Mesendoderm (in vitro differentiated cells): Measurements from ENCODE around the gene CSNK1G1.

Experiments
- DNase-seq: peaks from one replicate; pipeline ENCODE4 v3.0.0; 2013
- H2AK5ac ChIP-seq: 2 replicates; pipeline ENCODE4 v1.6.1; 2013; ENCODE audit warnings: low read length, inconsistent platforms
- H2BK120ac ChIP-seq: 2 replicates; pipeline ENCODE4 v1.6.1; 2013; ENCODE audit warnings: low read depth, mild to moderate bottlenecking, low read length, moderate library complexity, mixed read lengths
- H2BK15ac ChIP-seq: replicated peaks from 2 replicates; pipeline ENCODE4 v1.6.1; 2013; ENCODE audit warnings: low read depth, mild to moderate bottlenecking, moderate library complexity
- H2BK5ac ChIP-seq: 2 replicates; pipeline ENCODE4 v1.6.1; 2013; ENCODE audit warnings: low read length, inconsistent platforms
- H3K18ac ChIP-seq: 2 replicates; pipeline ENCODE4 v1.6.1; 2013; ENCODE audit warnings: mild to moderate bottlenecking, low read length, mixed read lengths
- H3K23ac ChIP-seq: one replicate; pipeline ENCODE4 v1.6.1; 2013; ENCODE audit warnings: low read length
- H3K27ac ChIP-seq: 2 replicates; pipeline ENCODE4 v1.5.1; 2013; ENCODE audit warnings: low read depth, mild to moderate bottlenecking, inconsistent platforms, low read length, moderate library complexity
- H3K27me3 ChIP-seq: 2 replicates; pipeline ENCODE4 v1.6.1; 2013; ENCODE audit warnings: low read length, control low read depth, mild to moderate bottlenecking, inconsistent platforms; ENCODE audit not compliant: insufficient read depth, poor library complexity
- H3K36me3 ChIP-seq: 2 replicates; pipeline ENCODE4 v1.6.1; 2013; ENCODE audit warnings: low read length, inconsistent platforms; ENCODE audit not compliant: control insufficient read depth, insufficient read depth
- H3K4ac ChIP-seq: one replicate; pipeline ENCODE4 v1.6.1; 2013; ENCODE audit warnings: low read depth, mild to moderate bottlenecking, low read length, moderate library complexity
- H3K4me1 ChIP-seq: 2 replicates; pipeline ENCODE4 v1.6.1; 2013; ENCODE audit warnings: low read depth, low read length, inconsistent platforms; ENCODE audit not compliant: control insufficient read depth
- H3K4me2 ChIP-seq: 2 replicates; pipeline ENCODE4 v1.6.1; 2013; ENCODE audit warnings: low read length
- H3K4me3 ChIP-seq: 2 replicates; pipeline ENCODE4 v1.5.1; 2013; ENCODE audit warnings: mild to moderate bottlenecking, low read length
- H3K56ac ChIP-seq: one replicate; pipeline ENCODE4 v1.6.1; 2013; ENCODE audit warnings: low read length
- H3K79me1 ChIP-seq: 2 replicates; pipeline ENCODE4 v1.6.1; 2013; ENCODE audit warnings: low read length, inconsistent platforms
- H3K79me2 ChIP-seq: 2 replicates; pipeline ENCODE4 v1.6.1; 2013; ENCODE audit warnings: mild to moderate bottlenecking, low read length; ENCODE audit not compliant: control insufficient read depth, insufficient read depth
- H3K9ac ChIP-seq: 2 replicates; pipeline ENCODE4 v1.6.1; 2013; ENCODE audit warnings: low read length, inconsistent platforms
- H4K5ac ChIP-seq: one replicate; pipeline ENCODE4 v1.6.1; 2013; ENCODE audit warnings: low read length
- H4K8ac ChIP-seq: one replicate; pipeline ENCODE4 v1.6.1; 2013; ENCODE audit warnings: low read depth, mild to moderate bottlenecking, control low read depth, low read length, moderate library complexity
- WGBS: extraction: QIAGEN DNeasy Blood & Tissue Kit; methylation state at CpG from one replicate; pipeline ENCODE4 v1.1.7; 2013; ENCODE audit warnings: low lambda C conversion rate, missing lambda C conversion rate; ENCODE audit not compliant: insufficient coverage; ENCODE audit errors: extremely low coverage; 5-methylcytosine and 5-hydroxymethylcytosine counted together

The CSNK1G1 gene

GRCh38 chr15:64180235-64180824 lies 175.6 kb downstream of the CSNK1G1 start:
- H3K23ac ChIP-seq = no peak overlapping the region

GRCh38 chr15:64166102-64166890 lies 189.7 kb downstream of the CSNK1G1 start:
- Histone ChIP-seq H3K23ac (no peak overlapping the region), H3K4me1 (peaks cover 3% of the 10 kb centered on the region), H3K56ac (no peak overlapping the region), H4K8ac (no peak overlapping the region), H4K5ac (no peak overlapping the region), H3K4me2 (no peak overlapping the region), H3K4ac (no peak overlapping the region), H3K36me3 (no peaks in the 10 kb centered on the region), H2BK15ac (no peak overlapping the region), H3K27me3 (no peaks in the 10 kb centered on the region), H2AK5ac (no peak overlapping the region), H3K9ac (no peak overlapping the region), H3K27ac (no peak overlapping the region), H3K79me1 (peaks cover 4% of the 10 kb centered on the region), H3K79me2 (peaks cover 9% of the 10 kb centered on the region), H3K18ac (no peak overlapping the region), H3K4me3 (no peak overlapping the region), H2BK5ac (no peak overlapping the region), H2BK120ac (no peak overlapping the region)
- DNase-seq = no peak
- no CpG with 5 or more reads among the region's 5 CpGs for WGBS

More at GRCh38 chr15:64180235-64180824, 175.6 kb downstream of the CSNK1G1 start:
- Histone ChIP-seq H3K18ac (no peak overlapping the region), H3K4me2 (no peak overlapping the region), H3K4me3 (no peak overlapping the region), H3K4me1 (no peaks in the 10 kb centered on the region), H3K56ac (no peak overlapping the region), H2AK5ac (no peak overlapping the region), H3K36me3 (no peaks in the 10 kb centered on the region), H3K79me1 (no peaks in the 10 kb centered on the region), H2BK120ac (no peak overlapping the region), H4K5ac (no peak overlapping the region), H2BK5ac (no peak overlapping the region), H2BK15ac (no peak overlapping the region), H3K27ac (no peak overlapping the region), H3K27me3 (no peaks in the 10 kb centered on the region), H3K79me2 (no peaks in the 10 kb centered on the region), H3K9ac (no peak overlapping the region), H3K4ac (no peak overlapping the region), H4K8ac (no peak overlapping the region)
- no CpG with 5 or more reads among the region's 8 CpGs for WGBS
- DNase-seq = peak; percentile 61

GRCh38 chr15:64164436-64164835 lies 191.5 kb downstream of the CSNK1G1 start:
- Histone ChIP-seq H3K79me2 (peaks cover 15% of the 10 kb centered on the region), H3K27ac (no peak overlapping the region), H3K56ac (no peak overlapping the region), H2BK5ac (no peak overlapping the region), H2BK15ac (no peak overlapping the region), H3K27me3 (no peaks in the 10 kb centered on the region), H2AK5ac (no peak overlapping the region), H3K4me1 (peaks cover 3% of the 10 kb centered on the region), H3K79me1 (peaks cover 12% of the 10 kb centered on the region), H2BK120ac (no peak overlapping the region), H3K4ac (no peak overlapping the region), H3K4me3 (no peak overlapping the region), H4K5ac (no peak overlapping the region), H3K4me2 (no peak overlapping the region), H3K36me3 (peaks cover 5% of the 10 kb centered on the region), H4K8ac (no peak overlapping the region), H3K18ac (no peak overlapping the region), H3K9ac (no peak overlapping the region), H3K23ac (no peak overlapping the region)
- DNase-seq = no peak
- no CpG with 5 or more reads among the region's 4 CpGs for WGBS

- WGBS = 100% methylated on average over 4 of the region's 14 CpGs
- Histone ChIP-seq H3K4me3 (no peak overlapping the region), H3K79me1 (peaks cover 12% of the 10 kb centered on the region), H3K79me2 (peaks cover 15% of the 10 kb centered on the region), H2AK5ac (no peak overlapping the region), H3K4me1 (peaks cover 3% of the 10 kb centered on the region), H2BK120ac (no peak overlapping the region), H3K56ac (peak overlapping the region; percentile 90), H3K27me3 (no peaks in the 10 kb centered on the region), H4K5ac (no peak overlapping the region), H2BK15ac (no peak overlapping the region), H3K4ac (no peak overlapping the region), H3K18ac (no peak overlapping the region), H3K9ac (peak overlapping the region; percentile 74), H3K27ac (peak overlapping the region; percentile 31), H4K8ac (no peak overlapping the region), H3K4me2 (peak overlapping the region; percentile 61), H3K23ac (no peak overlapping the region), H3K36me3 (peaks cover 5% of the 10 kb centered on the region), H2BK5ac (no peak overlapping the region)
- peak; percentile 63 for DNase-seq
Measured at GRCh38 chr15:64163659-64164362, 192.2 kb downstream of the CSNK1G1 start.

- H2BK5ac ChIP-seq = peak within 1 kb of the TSS; percentile 81
- H3K27ac ChIP-seq = peak within 1 kb of the TSS; percentile 84
- no peak within 1 kb of the TSS for H4K5ac ChIP-seq
- H2AK5ac ChIP-seq = no peak within 1 kb of the TSS
- no CpG with 5 or more reads among the region's 69 CpGs for WGBS
- peaks cover 15% of the 10 kb centered on the region for H3K79me2 ChIP-seq
- H3K23ac ChIP-seq = no peak within 1 kb of the TSS
- no peak within 1 kb of the TSS for H4K8ac ChIP-seq
- peak within 1 kb of the TSS; percentile 62 for H3K4ac ChIP-seq
- DNase-seq = peak; percentile 99
- peak within 1 kb of the TSS; percentile 3 for H2BK120ac ChIP-seq
- H3K27me3 ChIP-seq = no peaks in the 10 kb centered on the region
- peak within 1 kb of the TSS; percentile 97 for H3K9ac ChIP-seq
- peak within 1 kb of the TSS; percentile 94 for H3K18ac ChIP-seq
- H3K4me1 ChIP-seq = peaks cover 3% of the 10 kb centered on the region
- peak within 1 kb of the TSS; percentile 97 for H3K56ac ChIP-seq
- H2BK15ac ChIP-seq = no peak within 1 kb of the TSS
- H3K4me3 ChIP-seq = peak within 1 kb of the TSS; percentile 98
- peaks cover 13% of the 10 kb centered on the region for H3K36me3 ChIP-seq
- peak within 1 kb of the TSS; percentile 61 for H3K4me2 ChIP-seq
- peaks cover 16% of the 10 kb centered on the region for H3K79me1 ChIP-seq
Measured at GRCh38 chr15:64162869-64163658, 192.9 kb downstream of the CSNK1G1 start, which contains the start of gene PPIB. Gene PPIB (minus strand): TSS chr15:64163022. CDS start chr15:64162986, 36 bp downstream.
